ENCODE data around the gene DDR1. TPM values are rescaled to one million over a fixed set of nuclear protein-coding genes. Genes with fewer than 3 reads are reported as not detected.

The DDR1 gene
- total RNA-seq, 3 donors from 2014 or later, result 145 to 336 (median 271) TPM

GRCh38 chr6:30887901-30888815 lies 3.8 kb downstream of the DDR1 start:
- intact Hi-C loops (cut with DNase I, micrococcal nuclease), result loop anchor here (10.0 kb wide), 1 partner anchor 143 kb away; the partner anchor contains the start of genes FLOT1 (in 2 of the 2) and IER3 (in 2 of the 2)
- Histone ChIP-seq H3K9me3 (no peaks in the 10 kb centered on the region), H3K4me1 (ENCODE audit: low read depth) (peaks cover 19% of the 10 kb centered on the region), H3K4me3 (no peak overlapping the region), H3K36me3 (ENCODE audit: low read depth) (peaks cover 6% of the 10 kb centered on the region)
- TF ChIP-seq CTCF (IDR thresholded peaks at IDR 0.05), result no peak
- ATAC-seq, result no peak
- no peak for DNase-seq

- H3K36me3 ChIP-seq (ENCODE audit: low read depth), result peaks cover 12% of the 10 kb centered on the region
- peaks cover 19% of the 10 kb centered on the region for H3K4me1 ChIP-seq (ENCODE audit: low read depth)
- intact Hi-C loops (cut with DNase I, micrococcal nuclease), result loop anchor here (10.0 kb wide), 1 partner anchor 144 kb away; the partner anchor contains the start of genes FLOT1 (in 2 of the 2) and IER3 (in 2 of the 2)
- no peaks in the 10 kb centered on the region for H3K9me3 ChIP-seq
- no peak overlapping the region for H3K4me3 ChIP-seq
- TF ChIP-seq CTCF (IDR thresholded peaks at IDR 0.05), result no peak
- ATAC-seq, result no peak
- DNase-seq, result no peak
Measured at GRCh38 chr6:30888816-30889495, 4.6 kb downstream of the DDR1 start.

- DNase-seq (no peak), ATAC-seq (no peak)
- TF ChIP-seq CTCF (IDR thresholded peaks at IDR 0.05), result no peak
- no peak overlapping the region for H3K4me3 ChIP-seq
- peaks cover 12% of the 10 kb centered on the region for H3K36me3 ChIP-seq (ENCODE audit: low read depth)
- intact Hi-C loops (cut with DNase I, micrococcal nuclease), result loop anchor here (10.0 kb wide), 1 partner anchor 145 kb away; the partner anchor contains the start of genes FLOT1 (in 2 of the 2) and IER3 (in 2 of the 2)
- H3K4me1 ChIP-seq (ENCODE audit: low read depth), result peaks cover 19% of the 10 kb centered on the region
- no peaks in the 10 kb centered on the region for H3K9me3 ChIP-seq
Measured at GRCh38 chr6:30889496-30889885, 5.2 kb downstream of the DDR1 start.

- peaks cover 17% of the 10 kb centered on the region for H3K4me1 ChIP-seq (ENCODE audit: low read depth)
- TF ChIP-seq CTCF (IDR thresholded peaks at IDR 0.05), result no peak
- H3K36me3 ChIP-seq (ENCODE audit: low read depth), result peaks cover 12% of the 10 kb centered on the region
- no peaks in the 10 kb centered on the region for H3K9me3 ChIP-seq
- H3K4me3 ChIP-seq, result no peak overlapping the region
- intact Hi-C loops (cut with DNase I, micrococcal nuclease), result loop anchor here (10.0 kb wide), 1 partner anchor 145 kb away; the partner anchor contains the start of genes FLOT1 (in 2 of the 2) and IER3 (in 2 of the 2)
- no peak for ATAC-seq
- no peak for DNase-seq
Measured at GRCh38 chr6:30889921-30890645, 5.8 kb downstream of the DDR1 start.
